Hepatocyte (in vitro differentiated cells): ENCODE measurements around the gene HIP1.
"Not testable (repeated sequence)": the region's sequence is repeated elsewhere in the genome, so short reads cannot be mapped to it uniquely, and the experiment has no call there.

Source experiments
- CTCF ChIP-seq: fragments of 200-600 bp; sonication (generic); IDR thresholded peaks from 2 replicates; pipeline ENCODE4 v1.5.1; 2016; ENCODE audit warnings: antibody characterized with exemption, mild to moderate bottlenecking; ENCODE audit not compliant: poor library complexity
- EZH2 ChIP-seq: fragments of 200-600 bp; sonication (generic); IDR thresholded peaks from 2 replicates; pipeline ENCODE4 v1.6.1; 2016; ENCODE audit warnings: antibody characterized with exemption, mild to moderate bottlenecking, borderline replicate concordance
- EZH2phosphoT487 ChIP-seq: fragments of 200-600 bp; sonication (generic); IDR thresholded peaks from one replicate; pipeline ENCODE4 v1.6.1; 2018; ENCODE audit warnings: antibody characterized with exemption, mild to moderate bottlenecking, low read depth, moderate library complexity; ENCODE audit not compliant: unreplicated experiment, severe bottlenecking

GRCh38 chr7:75569629-75570282 is 169.0 kb downstream of the HIP1 start:
- not testable (repeated sequence) for TF ChIP-seq CTCF, EZH2, EZH2phosphoT487
